HG03575 (cell line): Measurements from ENCODE around the gene GAGE13.
"Not testable (repeated sequence)": the region's sequence is repeated elsewhere in the genome, so short reads cannot be mapped to it uniquely, and the experiment has no call there.

Source experiments
- ATAC-seq: cut with Tn5 transposase; IDR thresholded peaks from one replicate; pipeline ENCODE4 v1.9.1; 2021; ENCODE audit not compliant: unreplicated experiment, insufficient number of reproducible peaks, low FRiP score; ENCODE audit errors: extremely low read depth

Gene GAGE13

GRCh38 chrX:49322266-49322665 lies 9.1 kb upstream of the GAGE13 start:
- ATAC-seq, result not testable (repeated sequence)

GRCh38 chrX:49323735-49324134 lies 7.6 kb upstream of the GAGE13 start:
- not testable (repeated sequence) for ATAC-seq

GRCh38 chrX:49330421-49330820 lies 961 bp upstream of the GAGE13 start:
- not testable (repeated sequence) for ATAC-seq

- ATAC-seq, result not testable (repeated sequence)
Observed at GRCh38 chrX:49331841-49332240, 459 bp downstream of the GAGE13 start.

DNA sequence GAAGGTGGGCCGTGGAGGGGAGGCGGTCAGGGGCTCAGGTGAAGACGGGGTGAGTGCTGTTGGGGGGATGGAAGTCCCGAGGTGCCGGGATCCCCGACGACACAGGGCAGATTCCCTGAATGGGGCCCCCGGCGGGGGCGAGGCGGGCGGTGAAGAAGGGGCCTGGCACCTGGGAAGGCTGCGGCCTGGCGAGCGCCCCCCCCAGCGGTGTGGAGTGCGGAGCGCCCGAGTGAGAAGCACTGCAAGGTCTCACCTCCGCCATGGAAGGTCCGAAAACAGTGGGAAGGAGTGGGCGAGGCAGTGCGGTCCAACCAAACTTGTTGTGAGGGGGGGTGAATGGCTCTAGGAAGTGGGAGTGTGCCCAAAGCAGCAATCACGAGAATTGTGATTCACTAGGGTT lies 10.1 kb downstream of the GAGE13 start:
- not testable (repeated sequence) for ATAC-seq

- ATAC-seq, result not testable (repeated sequence)
Observed at GRCh38 chrX:49344496-49345175, 13.3 kb downstream of the GAGE13 start.

GRCh38 chrX:49345402-49345801 lies 14.0 kb downstream of the GAGE13 start:
- not testable (repeated sequence) for ATAC-seq

GRCh38 chrX:49346150-49346549 lies 14.8 kb downstream of the GAGE13 start:
- not testable (repeated sequence) for ATAC-seq
